Measurements from ENCODE around the gene HACD2. TPM values are rescaled to one million over a fixed set of nuclear protein-coding genes. Genes with fewer than 3 reads are reported as not detected.

The HACD2 gene
- total and polyA plus RNA-seq, 2 donors (not counting 3 experiments of a cell fraction or from before 2014, with no cell fraction given): 17.0 to 20.9 TPM

GRCh38 chr3:123626881-123627280 lies 42.0 kb upstream of the HACD2 start:
- Histone ChIP-seq H4K20me1 (replicated peaks; ENCODE audit: control insufficient read depth, extremely low read depth, insufficient read depth, low read length) (no peaks in the 10 kb centered on the region), H3K79me2 (ENCODE audit: control insufficient read depth, insufficient read depth, low read length) (no peaks in the 10 kb centered on the region), H3K9ac (replicated peaks; ENCODE audit: extremely low read depth, insufficient read depth, low read length) (no peak overlapping the region), H2AFZ (ENCODE audit: low read depth, low read length) (no peak overlapping the region), H3K4me1 (ENCODE audit: control insufficient read depth, extremely low read depth, insufficient read depth, low read length) (no peaks in the 10 kb centered on the region), H3K9me1 (replicated peaks; ENCODE audit: control insufficient read depth, extremely low read depth, insufficient read depth, low read length) (no peaks in the 10 kb centered on the region), H3K27me3 (ENCODE audit: control insufficient read depth in 2 of 2, insufficient read depth in 2 of 2, low read length in 2 of 2) (no peaks in the 10 kb centered on the region), H3K4me3 (replicated peaks in 1 of 3; ENCODE audit: insufficient read depth in 1 of 3, low read depth in 1 of 3, low read length in 3 of 3) (no peak overlapping the region), H3K36me3 (ENCODE audit: control insufficient read depth in 2 of 2, extremely low read depth in 1 of 2, insufficient read depth in 2 of 2, low read length in 2 of 2) (no peaks in the 10 kb centered on the region), H3K4me2 (ENCODE audit: insufficient read depth, low read length) (no peak overlapping the region), H3K9me3 (replicated peaks; ENCODE audit: control insufficient read depth, insufficient read depth, low read length) (no peaks in the 10 kb centered on the region), H3K27ac (ENCODE audit: insufficient read depth, low read depth, low read length) (no peak overlapping the region)
- ChIA-PET POLR2A (no interaction called here), CTCF (interaction anchor here (2.1 kb wide), 1 partner anchor 15 kb away, joined by 6 read pairs; no protein-coding TSS in a partner anchor)
- no peak for FAIRE-seq
- TF ChIP-seq MYC (IDR thresholded peaks at IDR 0.05; ENCODE audit: low read depth, low read length): no peak
- TF ChIP-seq FOS (IDR thresholded peaks at IDR 0.05; ENCODE audit: borderline replicate concordance, insufficient read depth, low read length): no peak
- no peak for TF ChIP-seq MAX (IDR thresholded peaks at IDR 0.05; ENCODE audit: insufficient read depth, insufficient read length)
- no peak for TF ChIP-seq GATA2 (IDR thresholded peaks at IDR 0.05; ENCODE audit: insufficient read depth, insufficient read length, low read depth, low read length)
- no peak for TF ChIP-seq CTCF (IDR thresholded peaks at IDR 0.05; ENCODE audit: extremely low read depth in 1 of 2, insufficient read depth in 1 of 2, low read depth in 1 of 2, low read length in 2 of 2)
- TF ChIP-seq POLR2A (IDR thresholded peaks at IDR 0.05; ENCODE audit: low read depth, low read length): no peak
- DNase-seq (ENCODE audit: low read depth, low spot score): no peak
- no TSS peak for BruUV-seq (replicated peaks)
- intact Hi-C loops (cut with micrococcal nuclease): no loop called here
- dilution Hi-C loops (cut with MboI; ENCODE audit: extremely low pct_ligation_motif_present, low sequenced_read_pairs): no loop called here

- ChIA-PET CTCF (no interaction called here), POLR2A (no interaction called here)
- TF ChIP-seq MYC (IDR thresholded peaks at IDR 0.05; ENCODE audit: low read depth, low read length) (no peak), JUN (IDR thresholded peaks at IDR 0.05; ENCODE audit: borderline replicate concordance, insufficient read depth, insufficient read length, low read depth) (no peak), POLR2AphosphoS5 (IDR thresholded peaks at IDR 0.05; ENCODE audit: insufficient read depth, low read depth, low read length) (no peak), MAX (IDR thresholded peaks at IDR 0.05; ENCODE audit: insufficient read depth, insufficient read length) (no peak), FOS (IDR thresholded peaks at IDR 0.05; ENCODE audit: borderline replicate concordance, insufficient read depth, low read length) (no peak)
- Histone ChIP-seq H3K27ac (ENCODE audit: insufficient read depth, low read depth, low read length) (no peak overlapping the region), H3K36me3 (ENCODE audit: control insufficient read depth in 2 of 2, extremely low read depth in 1 of 2, insufficient read depth in 2 of 2, low read length in 2 of 2) (no peaks in the 10 kb centered on the region), H3K9me1 (replicated peaks; ENCODE audit: control insufficient read depth, extremely low read depth, insufficient read depth, low read length) (no peaks in the 10 kb centered on the region), H3K9me3 (replicated peaks; ENCODE audit: control insufficient read depth, insufficient read depth, low read length) (no peaks in the 10 kb centered on the region), H3K9ac (replicated peaks; ENCODE audit: extremely low read depth, insufficient read depth, low read length) (no peak overlapping the region), H3K4me3 (replicated peaks in 1 of 3; ENCODE audit: insufficient read depth in 1 of 3, low read depth in 1 of 3, low read length in 3 of 3) (no peak overlapping the region), H4K20me1 (replicated peaks; ENCODE audit: control insufficient read depth, extremely low read depth, insufficient read depth, low read length) (no peaks in the 10 kb centered on the region), H3K4me1 (ENCODE audit: control insufficient read depth, extremely low read depth, insufficient read depth, low read length) (no peaks in the 10 kb centered on the region), H2AFZ (ENCODE audit: low read depth, low read length) (no peak overlapping the region), H3K4me2 (ENCODE audit: insufficient read depth, low read length) (no peak overlapping the region), H3K27me3 (ENCODE audit: control insufficient read depth in 2 of 2, insufficient read depth in 2 of 2, low read length in 2 of 2) (no peaks in the 10 kb centered on the region), H3K79me2 (ENCODE audit: control insufficient read depth, insufficient read depth, low read length) (no peaks in the 10 kb centered on the region)
- no peak for FAIRE-seq
- no TSS peak for BruUV-seq (replicated peaks)
- intact Hi-C loops (cut with micrococcal nuclease) (no loop called here), dilution Hi-C loops (cut with MboI; ENCODE audit: extremely low pct_ligation_motif_present, low sequenced_read_pairs) (no loop called here)
- DNase-seq (ENCODE audit: low read depth, low spot score): no peak
Observed at GRCh38 chr3:123624302-123624701, 39.4 kb upstream of the HACD2 start.

Measured in endothelial cell of umbilical vein (primary cell).